ENCODE data around the gene VEZF1.

DNA sequence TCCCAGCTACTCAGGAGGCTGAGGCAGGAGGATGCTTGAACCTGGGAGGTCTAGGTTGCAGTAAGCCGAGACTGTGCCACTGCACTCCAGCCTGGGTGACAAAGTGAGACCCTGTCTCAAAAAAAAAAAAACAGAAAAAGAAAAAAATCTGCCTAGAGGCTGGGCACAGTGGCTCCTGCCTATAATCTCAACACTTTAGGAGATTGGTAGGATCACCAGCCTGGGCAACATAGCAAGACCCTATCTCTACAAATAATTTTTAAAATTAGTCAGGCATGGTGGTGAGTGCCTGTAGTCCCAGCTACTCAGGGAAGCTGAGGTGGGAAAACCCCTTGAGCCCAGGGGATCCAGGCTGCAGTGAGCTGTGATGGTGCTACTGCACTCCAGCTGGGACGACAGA lies 50.6 kb downstream of the VEZF1 start:
- TF ChIP-seq, protein P1, sequence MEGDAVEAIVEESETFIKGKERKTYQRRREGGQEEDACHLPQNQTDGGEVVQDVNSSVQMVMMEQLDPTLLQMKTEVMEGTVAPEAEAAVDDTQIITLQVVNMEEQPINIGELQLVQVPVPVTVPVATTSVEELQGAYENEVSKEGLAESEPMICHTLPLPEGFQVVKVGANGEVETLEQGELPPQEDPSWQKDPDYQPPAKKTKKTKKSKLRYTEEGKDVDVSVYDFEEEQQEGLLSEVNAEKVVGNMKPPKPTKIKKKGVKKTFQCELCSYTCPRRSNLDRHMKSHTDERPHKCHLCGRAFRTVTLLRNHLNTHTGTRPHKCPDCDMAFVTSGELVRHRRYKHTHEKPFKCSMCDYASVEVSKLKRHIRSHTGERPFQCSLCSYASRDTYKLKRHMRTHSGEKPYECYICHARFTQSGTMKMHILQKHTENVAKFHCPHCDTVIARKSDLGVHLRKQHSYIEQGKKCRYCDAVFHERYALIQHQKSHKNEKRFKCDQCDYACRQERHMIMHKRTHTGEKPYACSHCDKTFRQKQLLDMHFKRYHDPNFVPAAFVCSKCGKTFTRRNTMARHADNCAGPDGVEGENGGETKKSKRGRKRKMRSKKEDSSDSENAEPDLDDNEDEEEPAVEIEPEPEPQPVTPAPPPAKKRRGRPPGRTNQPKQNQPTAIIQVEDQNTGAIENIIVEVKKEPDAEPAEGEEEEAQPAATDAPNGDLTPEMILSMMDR (IDR thresholded peaks at IDR 0.05): no peak
- TF ChIP-seq EZH2 (IDR thresholded peaks at IDR 0.05; ENCODE audit: borderline replicate concordance, insufficient read depth, low read depth, low read length, poor library complexity, severe bottlenecking): no peak

Measured in B cell (primary cell).